SK-N-SH (cell line): ENCODE data around the gene UBL4B. TPM values are rescaled to one million over a fixed set of nuclear protein-coding genes. Genes with fewer than 3 reads are reported as not detected.

Experiments used
- CTCF ChIA-PET: fragments of 300-600, 350-600 bp; formaldehyde crosslinking; extraction: SDS; loops from one replicate; lab custom pipeline; 2021; lab: Yijun Ruan, JAX
- POLR2A ChIA-PET: fragments of 350-600 bp; sonication (Branson Sonifier 250); formaldehyde crosslinking; extraction: SDS; loops from one replicate; lab custom pipeline; 2020; ENCODE audit warnings: antibody characterized with exemption, inconsistent platforms; lab: Yijun Ruan, JAX
- DNase-seq: peaks from one replicate; pipeline ENCODE4 v3.0.0; 2012
- H2AFZ ChIP-seq: fragments of 200-600 bp; sonication (generic); 2 replicates; pipeline ENCODE4 v1.8.1; 2016; ENCODE audit warnings: antibody characterized with exemption, mild to moderate bottlenecking, low read depth
- H3F3A ChIP-seq: fragments of 200-600 bp; sonication (generic); replicated peaks from 2 replicates; pipeline ENCODE3; 2016; ENCODE audit warnings: antibody characterized with exemption, mild to moderate bottlenecking; ENCODE audit not compliant: insufficient read depth
- H3K27ac ChIP-seq, 2 experiments: fragments of 200-500 bp in 1 of 2; fragments of 200-600 bp in 1 of 2; sonication (Bioruptor generic) in 1 of 2; sonication (generic), shearing (Covaris generic) in 1 of 2; 2 replicates each; pipeline versions ENCODE4 v1.5.1 to v1.6.1; 2014 to 2016; ENCODE audit warnings: low read depth in 2 of 2, inconsistent platforms in 1 of 2, low read length in 1 of 2, mild to moderate bottlenecking in 1 of 2, mixed read lengths in 1 of 2
- H3K27me3 ChIP-seq: fragments of 200-600 bp; sonication (generic), shearing (Covaris generic); 2 replicates; pipeline ENCODE4 v1.6.1; 2016; ENCODE audit warnings: mixed run types; ENCODE audit not compliant: insufficient read depth
- H3K36me3 ChIP-seq, 2 experiments: fragments of 200-500 bp in 1 of 2; fragments of 200-600 bp in 1 of 2; sonication (Bioruptor generic) in 1 of 2; sonication (generic) in 1 of 2; replicated peaks in 1 of 2; 2 replicates each; pipeline versions ENCODE3 to v1.5.1; 2014 to 2016; ENCODE audit warnings: low read length in 1 of 2, mild to moderate bottlenecking in 1 of 2; ENCODE audit not compliant: insufficient read depth in 2 of 2, control insufficient read depth in 1 of 2
- H3K4me1 ChIP-seq, 2 experiments: fragments of 200-500 bp in 1 of 2; fragments of 200-600 bp in 1 of 2; sonication (Bioruptor generic) in 1 of 2; sonication (generic), shearing (Covaris generic) in 1 of 2; 2 replicates each; pipeline versions ENCODE4 v1.5.1 to v1.6.1; 2014 to 2016; ENCODE audit warnings: low read depth in 1 of 2, low read length in 1 of 2, mixed run types in 1 of 2; ENCODE audit not compliant: insufficient read depth in 2 of 2, control insufficient read depth in 1 of 2
- H3K4me2 ChIP-seq: fragments of 200-600 bp; sonication (generic), shearing (Covaris generic); 2 replicates; pipeline ENCODE4 v1.6.1; 2017; ENCODE audit warnings: mixed run types
- H3K4me3 ChIP-seq, 2 experiments: fragments of 200-500 bp in 1 of 2; fragments of 200-600 bp in 1 of 2; sonication (Bioruptor generic) in 1 of 2; sonication (generic), shearing (Covaris generic) in 1 of 2; 2 replicates each; pipeline versions ENCODE4 v1.5.1 to v1.8.1; 2014 to 2016; ENCODE audit warnings: low read depth in 2 of 2, inconsistent platforms in 1 of 2, low read length in 1 of 2, mild to moderate bottlenecking in 1 of 2, mixed read lengths in 1 of 2, moderate library complexity in 1 of 2
- H3K79me2 ChIP-seq: fragments of 200-600 bp; sonication (generic); 2 replicates; pipeline ENCODE4 v1.8.1; 2017; ENCODE audit warnings: mild to moderate bottlenecking; ENCODE audit not compliant: insufficient read depth
- H3K9ac ChIP-seq: fragments of 200-600 bp; sonication (generic); 2 replicates; pipeline ENCODE4 v1.6.1; 2017; ENCODE audit warnings: mixed run types
- H3K9me2 ChIP-seq: fragments of 200-600 bp; sonication (generic); 2 replicates; pipeline ENCODE4 v1.6.1; 2017; ENCODE audit warnings: mixed run types
- H3K9me3 ChIP-seq: fragments of 200-600 bp; sonication (generic); 2 replicates; pipeline ENCODE4 v1.6.1; 2017; ENCODE audit warnings: mixed run types, mild to moderate bottlenecking, moderate library complexity
- H4K20me1 ChIP-seq: fragments of 200-600 bp; sonication (generic); 2 replicates; pipeline ENCODE4 v1.6.1; 2017; ENCODE audit warnings: mild to moderate bottlenecking, mixed run types; ENCODE audit not compliant: insufficient read depth
- EZH2phosphoT487 ChIP-seq: fragments of 200-600 bp; sonication (generic); IDR thresholded peaks from 2 replicates; pipeline ENCODE4 v1.6.1; 2017; ENCODE audit warnings: low read depth, mixed run types, mild to moderate bottlenecking, antibody characterized with exemption, moderate library complexity, borderline replicate concordance
- GABPA ChIP-seq: IDR thresholded peaks from 2 replicates; pipeline ENCODE4 v1.4.0; 2012; ENCODE audit warnings: low read depth, mild to moderate bottlenecking
- GATA2 ChIP-seq: sonication (generic); formaldehyde crosslinking; IDR thresholded peaks from 2 replicates; pipeline ENCODE4 v1.5.0; 2020; ENCODE audit warnings: mild to moderate bottlenecking, missing genetic modification reagents
- MEF2A ChIP-seq: IDR thresholded peaks from 2 replicates; pipeline ENCODE4 v1.4.0; 2012; ENCODE audit warnings: low read depth, borderline replicate concordance
- MXI1 ChIP-seq: IDR thresholded peaks from 2 replicates; pipeline ENCODE4 v1.6.1; 2012; ENCODE audit warnings: mild to moderate bottlenecking, low read depth, low read length, improper control_type of control experiment
- NFIC ChIP-seq: IDR thresholded peaks from 2 replicates; pipeline ENCODE4 v1.4.0; 2012; ENCODE audit warnings: borderline replicate concordance
- NRF1 ChIP-seq: IDR thresholded peaks from 2 replicates; pipeline ENCODE4 v1.6.1; 2012; ENCODE audit warnings: low read depth, mild to moderate bottlenecking, low read length
- POLR2AphosphoS5 ChIP-seq: IDR thresholded peaks from 2 replicates; pipeline ENCODE4 v1.6.1; 2012; ENCODE audit warnings: low read depth, low read length
- RAD21 ChIP-seq: IDR thresholded peaks from 2 replicates; pipeline ENCODE4 v1.6.1; 2012; ENCODE audit warnings: mild to moderate bottlenecking, low read length
- RFX5 ChIP-seq: IDR thresholded peaks from 2 replicates; pipeline ENCODE4 v1.6.1; 2012; ENCODE audit warnings: mild to moderate bottlenecking, improper control_type of control experiment, low read length
- SIN3A ChIP-seq: IDR thresholded peaks from 2 replicates; pipeline ENCODE4 v1.6.1; 2012; ENCODE audit warnings: low read depth, mild to moderate bottlenecking, low read length, moderate library complexity, borderline replicate concordance
- TEAD4 ChIP-seq: IDR thresholded peaks from 2 replicates; pipeline ENCODE4 v1.4.0; 2012; ENCODE audit warnings: mild to moderate bottlenecking, borderline replicate concordance; ENCODE audit not compliant: insufficient read depth
- WGBS: methylation state at CpG from one replicate; pipeline ENCODE4 v1.1.6; 2017; ENCODE audit warnings: low lambda C conversion rate; 5-methylcytosine and 5-hydroxymethylcytosine counted together
- polyA plus RNA-seq, 3 experiments: library from polyadenylated mRNA; depleted of rRNA; stranded (reverse); fragments of >200 nt; gene quantifications; 2 replicates each; pipeline ENCODE4 v1.2.3, GENCODE V29; 2012
- TF ChIP-seq, protein P1 (sequence below): IDR thresholded peaks from 2 replicates; pipeline ENCODE4 v1.4.0; 2012; ENCODE audit warnings: low read depth, borderline replicate concordance
- TF ChIP-seq, protein P2 (sequence below): fragments of 200-600 bp; sonication (generic); IDR thresholded peaks from 2 replicates; pipeline ENCODE4 v1.6.1; 2017; ENCODE audit warnings: antibody characterized with exemption, mild to moderate bottlenecking, moderate library complexity

Gene UBL4B
- polyA plus RNA-seq, 1 of the 3 experiments (the other 2 are of a cell fraction), result not detected

DNA sequence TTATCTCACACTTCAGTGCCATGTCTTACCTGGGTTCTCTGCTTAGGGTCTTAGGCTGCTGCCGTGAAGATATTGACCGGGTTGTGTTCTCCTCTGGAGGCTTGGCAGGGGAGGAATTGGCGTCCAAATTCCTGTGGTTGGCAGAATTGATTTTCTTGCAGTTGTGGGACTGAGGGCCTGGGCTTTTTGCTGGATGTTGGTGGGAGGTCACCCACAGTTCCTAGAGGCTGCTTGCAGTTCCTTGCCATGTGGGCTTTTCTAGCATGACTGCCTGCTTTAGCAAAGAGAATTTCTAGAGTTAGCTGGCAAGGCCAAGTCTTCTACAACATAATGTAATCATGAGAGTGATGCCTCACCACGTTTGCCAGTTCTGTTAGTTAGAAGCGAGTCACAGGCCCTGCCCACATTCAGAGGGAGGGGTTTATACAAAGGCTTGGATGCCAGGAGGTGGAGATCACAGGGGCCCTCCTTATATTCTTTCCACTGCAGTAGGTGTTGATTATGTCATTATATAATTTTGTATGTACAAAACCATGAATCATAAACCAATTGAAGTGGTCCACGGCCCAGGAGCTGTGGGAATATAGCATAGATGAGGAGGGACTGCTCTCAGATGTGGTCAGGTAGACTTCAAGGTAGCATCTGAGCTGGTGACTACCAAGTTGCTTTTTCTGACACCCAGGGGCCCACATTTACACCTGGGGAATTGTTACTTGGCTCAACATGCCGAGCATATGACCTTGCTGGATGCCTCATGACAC lies 6.6 kb downstream of the UBL4B start (continued):
- no peak for TF ChIP-seq EZH2phosphoT487
- TF ChIP-seq MEF2A, result no peak
- no peak for TF ChIP-seq POLR2AphosphoS5
- no peak for TF ChIP-seq NRF1

DNA sequence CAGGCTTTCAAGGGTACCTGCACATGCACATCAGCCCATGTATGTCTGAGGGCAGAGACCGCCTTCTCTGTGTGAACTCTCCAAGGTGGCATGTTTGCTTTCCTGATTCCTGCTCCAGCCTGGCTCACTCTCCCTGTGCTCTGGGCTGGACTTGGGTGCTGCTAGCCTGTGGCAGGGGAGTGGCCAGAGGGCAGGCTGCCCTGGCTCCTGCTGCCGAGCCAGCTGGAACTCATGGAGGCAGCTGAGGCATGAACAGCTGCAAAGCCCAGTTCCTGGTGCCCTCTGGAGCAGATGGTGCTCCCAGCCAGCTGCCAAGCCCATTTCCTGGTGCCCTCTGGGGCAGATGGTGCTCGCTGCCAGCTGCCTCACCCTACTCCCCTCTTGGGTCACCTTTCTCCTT lies 7.6 kb downstream of the UBL4B start:
- ChIA-PET POLR2A (no interaction called here), CTCF (interaction anchor here (51.7 kb wide), 1 partner anchor 71 kb away, joined by 1768 read pairs; the partner anchor contains the start of gene STRIP1)
- Histone ChIP-seq H3K9me3 (no peaks in the 10 kb centered on the region), H3K27ac (no peak overlapping the region), H3K9ac (no peak overlapping the region), H3K36me3 (no peaks in the 10 kb centered on the region), H3K4me3 (no peak overlapping the region), H3K4me1 (peaks cover 0 to 3% of the 10 kb centered on the region in 2 experiments; a peak in 1 of 4 replicates), H3K79me2 (no peaks in the 10 kb centered on the region), H3K9me2 (no peaks in the 10 kb centered on the region), H3F3A (no peaks in the 10 kb centered on the region), H2AFZ (no peak overlapping the region), H3K27me3 (no peaks in the 10 kb centered on the region; the same call in 1 of the 2 replicates), H4K20me1 (no peaks in the 10 kb centered on the region), H3K4me2 (no peak overlapping the region)
- 83% methylated on average over 1 of the region's 3 CpGs for WGBS
- no peak for DNase-seq
- TF ChIP-seq, protein P1, sequence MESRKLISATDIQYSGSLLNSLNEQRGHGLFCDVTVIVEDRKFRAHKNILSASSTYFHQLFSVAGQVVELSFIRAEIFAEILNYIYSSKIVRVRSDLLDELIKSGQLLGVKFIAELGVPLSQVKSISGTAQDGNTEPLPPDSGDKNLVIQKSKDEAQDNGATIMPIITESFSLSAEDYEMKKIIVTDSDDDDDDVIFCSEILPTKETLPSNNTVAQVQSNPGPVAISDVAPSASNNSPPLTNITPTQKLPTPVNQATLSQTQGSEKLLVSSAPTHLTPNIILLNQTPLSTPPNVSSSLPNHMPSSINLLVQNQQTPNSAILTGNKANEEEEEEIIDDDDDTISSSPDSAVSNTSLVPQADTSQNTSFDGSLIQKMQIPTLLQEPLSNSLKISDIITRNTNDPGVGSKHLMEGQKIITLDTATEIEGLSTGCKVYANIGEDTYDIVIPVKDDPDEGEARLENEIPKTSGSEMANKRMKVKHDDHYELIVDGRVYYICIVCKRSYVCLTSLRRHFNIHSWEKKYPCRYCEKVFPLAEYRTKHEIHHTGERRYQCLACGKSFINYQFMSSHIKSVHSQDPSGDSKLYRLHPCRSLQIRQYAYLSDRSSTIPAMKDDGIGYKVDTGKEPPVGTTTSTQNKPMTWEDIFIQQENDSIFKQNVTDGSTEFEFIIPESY, result no peak
- TF ChIP-seq TEAD4 (no peak), RAD21 (no peak), MXI1 (no peak), GABPA (no peak), NFIC (no peak), RFX5 (no peak), GATA2 (CRISPR knock-in tag) (no peak), SIN3A (no peak)

DNA sequence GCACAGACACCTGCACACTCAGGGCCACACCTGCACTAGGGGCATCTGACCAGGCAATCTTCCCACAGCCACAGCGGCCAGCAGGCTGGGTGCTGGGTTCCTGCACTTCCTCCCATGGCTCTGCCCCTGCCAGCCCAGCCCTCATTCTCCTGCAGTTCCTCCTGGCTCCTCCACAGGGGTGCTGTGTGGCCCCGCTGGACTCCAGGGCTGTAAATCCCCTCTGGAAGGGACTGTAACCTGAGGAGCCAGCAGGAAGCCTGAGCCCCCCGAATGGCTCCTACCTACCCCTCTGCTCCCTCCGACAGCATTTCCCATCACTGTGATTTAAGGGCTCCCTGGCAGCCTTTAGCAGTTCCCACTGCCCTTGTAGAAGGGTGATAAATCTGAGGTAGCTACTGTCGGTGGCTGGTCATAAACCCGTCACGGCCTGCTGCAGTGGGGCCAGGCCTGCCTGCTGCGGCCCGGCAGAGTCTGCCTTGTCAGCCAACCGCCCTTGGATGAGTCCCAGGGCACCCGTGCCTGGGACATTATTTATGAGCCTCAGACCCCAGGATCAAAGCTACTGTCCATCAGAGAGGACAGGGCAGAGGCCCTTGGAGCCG lies 8.8 kb downstream of the UBL4B start:
- Histone ChIP-seq H3K9ac (no peak overlapping the region), H3K9me3 (no peaks in the 10 kb centered on the region), H3K4me1 (no peaks in the 10 kb centered on the region; a peak in 1 of 4 replicates), H3K79me2 (no peaks in the 10 kb centered on the region), H3K36me3 (no peaks in the 10 kb centered on the region), H2AFZ (no peak overlapping the region), H3K9me2 (no peaks in the 10 kb centered on the region), H3K27ac (no peak overlapping the region), H3K4me3 (no peak overlapping the region), H3K4me2 (no peak overlapping the region), H3F3A (no peaks in the 10 kb centered on the region), H3K27me3 (no peaks in the 10 kb centered on the region), H4K20me1 (no peaks in the 10 kb centered on the region)
- TF ChIP-seq MXI1, result no peak
- TF ChIP-seq, protein P2, sequence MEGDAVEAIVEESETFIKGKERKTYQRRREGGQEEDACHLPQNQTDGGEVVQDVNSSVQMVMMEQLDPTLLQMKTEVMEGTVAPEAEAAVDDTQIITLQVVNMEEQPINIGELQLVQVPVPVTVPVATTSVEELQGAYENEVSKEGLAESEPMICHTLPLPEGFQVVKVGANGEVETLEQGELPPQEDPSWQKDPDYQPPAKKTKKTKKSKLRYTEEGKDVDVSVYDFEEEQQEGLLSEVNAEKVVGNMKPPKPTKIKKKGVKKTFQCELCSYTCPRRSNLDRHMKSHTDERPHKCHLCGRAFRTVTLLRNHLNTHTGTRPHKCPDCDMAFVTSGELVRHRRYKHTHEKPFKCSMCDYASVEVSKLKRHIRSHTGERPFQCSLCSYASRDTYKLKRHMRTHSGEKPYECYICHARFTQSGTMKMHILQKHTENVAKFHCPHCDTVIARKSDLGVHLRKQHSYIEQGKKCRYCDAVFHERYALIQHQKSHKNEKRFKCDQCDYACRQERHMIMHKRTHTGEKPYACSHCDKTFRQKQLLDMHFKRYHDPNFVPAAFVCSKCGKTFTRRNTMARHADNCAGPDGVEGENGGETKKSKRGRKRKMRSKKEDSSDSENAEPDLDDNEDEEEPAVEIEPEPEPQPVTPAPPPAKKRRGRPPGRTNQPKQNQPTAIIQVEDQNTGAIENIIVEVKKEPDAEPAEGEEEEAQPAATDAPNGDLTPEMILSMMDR, result no peak
- POLR2A ChIA-PET, result no interaction called here
- no peak for DNase-seq
- 59% methylated on average over 8 of the region's 12 CpGs for WGBS
- CTCF ChIA-PET, result interaction anchor here (0.7 to 51.7 kb wide), 3 partner anchors 33 to 72 kb away, joined by 3 to 1768 read pairs (median 3); partner anchors contain the start of gene STRIP1
